NCI-H345 treated with DMSO at 0.1 percent for 48 hours (cell line): Measurements from ENCODE around the gene CTH.
"Not testable (repeated sequence)": the region's sequence is repeated elsewhere in the genome, so short reads cannot be mapped to it uniquely, and the experiment has no call there.

Experiments used
- DNase-seq: peaks from one replicate; lab custom pipeline; 2025; ENCODE audit not compliant: unreplicated experiment; lab: John Stamatoyannopoulos, UW

CTH gene

GRCh38 chr1:70405780-70406416 lies 5.2 kb upstream of the CTH start:
- no peak for DNase-seq

- no peak for DNase-seq
Observed at GRCh38 chr1:70409136-70409535, 1.9 kb upstream of the CTH start.

- no peak for DNase-seq
Observed at GRCh38 chr1:70411360-70411844, 334 bp downstream of the CTH start.

GRCh38 chr1:70415882-70416281 lies 4.8 kb downstream of the CTH start:
- no peak for DNase-seq

- not testable (repeated sequence) for DNase-seq
Observed at GRCh38 chr1:70418973-70419734, 8.1 kb downstream of the CTH start.

DNA sequence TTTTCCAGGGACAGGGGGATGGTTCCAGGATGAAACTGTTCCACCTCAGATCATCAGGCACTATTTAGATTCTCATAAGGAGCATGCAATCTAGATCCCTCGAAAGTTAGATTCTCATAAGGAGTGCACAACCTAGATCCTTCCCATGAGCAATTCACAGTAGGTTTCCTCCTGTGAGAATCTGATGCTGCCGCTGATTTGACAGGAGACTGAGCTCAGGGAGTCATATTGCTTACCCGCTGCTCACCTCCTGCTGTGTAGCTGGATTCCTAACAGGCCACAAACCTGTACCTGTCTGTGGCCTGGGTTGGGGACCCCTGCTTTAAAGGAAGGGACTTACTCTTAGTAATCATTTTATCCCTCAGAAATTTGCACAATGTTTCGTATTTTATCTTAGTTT lies 9.3 kb downstream of the CTH start:
- DNase-seq = no peak

DNA sequence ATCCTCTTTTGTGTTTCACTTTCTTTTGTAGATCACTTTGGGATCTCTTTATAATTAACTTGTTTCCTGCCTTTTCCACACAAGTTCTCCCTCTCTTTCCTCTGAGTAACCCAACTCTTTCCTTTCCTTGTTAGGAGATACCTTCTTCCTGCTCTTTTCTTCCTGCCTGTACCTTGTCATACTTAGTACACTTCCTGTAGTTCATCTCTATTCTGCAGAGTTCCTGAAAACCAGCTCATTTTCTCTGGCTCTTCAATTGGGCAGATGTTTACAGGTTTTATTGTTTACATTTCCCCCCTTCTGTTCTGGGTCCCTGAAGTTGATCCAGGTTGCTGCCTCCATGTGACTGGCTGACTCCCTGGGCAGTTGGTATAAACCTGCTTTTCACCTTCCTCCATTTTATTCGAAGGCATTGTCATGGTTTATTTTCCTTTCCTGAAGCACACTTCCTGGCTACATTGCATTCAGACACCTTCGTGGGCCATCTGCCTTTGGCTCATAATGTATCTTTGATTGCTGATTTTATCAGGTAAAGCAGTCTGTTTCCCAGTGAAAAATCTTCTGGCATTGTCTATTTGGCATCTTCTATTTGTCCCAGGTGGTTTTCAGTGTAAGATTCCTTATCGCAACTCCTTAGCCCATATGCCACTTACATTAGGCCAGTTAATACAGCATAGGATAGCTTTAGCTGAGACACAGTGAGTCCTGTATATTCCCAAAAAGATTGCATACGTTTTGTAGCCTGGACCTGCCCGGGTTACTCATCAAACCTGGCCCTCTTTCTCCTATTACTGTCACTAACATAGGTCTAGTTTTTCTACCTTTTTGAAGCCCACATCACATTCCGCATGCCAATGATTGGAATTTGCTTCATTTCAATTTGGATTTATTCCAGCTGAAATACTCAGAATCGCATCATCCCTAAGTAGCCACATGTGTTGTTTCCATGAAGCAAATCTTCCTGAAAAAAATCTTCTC lies 15.4 kb downstream of the CTH start:
- DNase-seq = no peak

GRCh38 chr1:70427976-70428375 lies 16.9 kb downstream of the CTH start:
- DNase-seq = no peak

DNA sequence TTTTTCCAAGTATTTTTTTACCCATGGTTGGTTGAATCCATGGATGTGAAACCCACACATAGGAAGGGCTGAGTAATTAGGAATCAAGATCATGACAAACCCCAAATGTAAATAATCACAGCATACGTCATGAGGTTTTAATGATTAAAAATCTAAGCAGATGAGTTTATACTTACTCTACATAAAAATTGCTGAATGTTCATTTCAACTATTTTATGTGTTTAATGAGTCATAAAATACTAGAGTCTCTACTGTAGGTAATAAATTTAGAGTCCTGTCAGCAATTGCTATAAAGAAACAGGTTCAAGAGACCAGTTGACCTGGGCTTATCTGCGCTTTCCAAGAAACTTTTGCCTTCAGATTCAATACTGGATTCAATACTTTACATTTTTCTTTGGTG lies 18.2 kb downstream of the CTH start:
- DNase-seq = no peak

DNA sequence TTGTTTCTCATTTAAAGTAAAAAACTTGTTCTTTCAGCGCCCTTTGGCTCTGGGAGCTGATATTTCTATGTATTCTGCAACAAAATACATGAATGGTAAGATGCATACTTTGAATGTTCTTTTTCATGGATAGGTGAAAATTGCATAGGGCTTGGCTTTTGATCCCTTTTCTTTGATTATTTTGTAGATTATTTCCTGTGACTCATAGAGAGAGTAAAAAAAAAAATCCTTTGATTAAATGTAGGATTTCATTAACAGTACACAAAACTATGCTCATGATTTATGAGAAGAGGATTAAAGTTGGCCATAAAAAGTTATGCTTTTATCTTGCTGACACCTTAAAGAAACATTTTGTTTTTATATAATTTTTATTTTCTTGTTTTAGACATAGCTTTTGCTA lies 18.7 kb downstream of the CTH start:
- no peak for DNase-seq

DNA sequence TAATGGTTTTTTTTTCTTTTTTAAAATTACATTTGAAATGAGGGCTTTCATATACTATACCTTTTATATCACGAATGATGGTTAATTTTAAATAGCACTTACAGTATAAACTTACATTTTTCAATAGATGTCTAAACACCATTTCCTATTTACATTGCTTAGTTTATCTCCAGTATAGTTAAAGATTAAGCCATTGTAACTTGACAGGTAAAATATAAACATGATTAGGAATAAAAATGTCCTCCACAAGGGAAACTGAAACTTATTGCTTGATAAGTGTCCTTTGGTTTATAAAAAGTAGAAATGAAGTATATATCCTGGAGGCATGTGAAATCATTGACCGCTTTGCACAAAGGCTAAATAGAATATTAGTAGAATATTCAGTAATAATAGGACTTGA lies 20.2 kb downstream of the CTH start:
- DNase-seq = no peak

GRCh38 chr1:70431874-70432273 lies 20.8 kb downstream of the CTH start:
- no peak for DNase-seq

GRCh38 chr1:70434253-70434859 lies 23.3 kb downstream of the CTH start:
- no peak for DNase-seq

DNA sequence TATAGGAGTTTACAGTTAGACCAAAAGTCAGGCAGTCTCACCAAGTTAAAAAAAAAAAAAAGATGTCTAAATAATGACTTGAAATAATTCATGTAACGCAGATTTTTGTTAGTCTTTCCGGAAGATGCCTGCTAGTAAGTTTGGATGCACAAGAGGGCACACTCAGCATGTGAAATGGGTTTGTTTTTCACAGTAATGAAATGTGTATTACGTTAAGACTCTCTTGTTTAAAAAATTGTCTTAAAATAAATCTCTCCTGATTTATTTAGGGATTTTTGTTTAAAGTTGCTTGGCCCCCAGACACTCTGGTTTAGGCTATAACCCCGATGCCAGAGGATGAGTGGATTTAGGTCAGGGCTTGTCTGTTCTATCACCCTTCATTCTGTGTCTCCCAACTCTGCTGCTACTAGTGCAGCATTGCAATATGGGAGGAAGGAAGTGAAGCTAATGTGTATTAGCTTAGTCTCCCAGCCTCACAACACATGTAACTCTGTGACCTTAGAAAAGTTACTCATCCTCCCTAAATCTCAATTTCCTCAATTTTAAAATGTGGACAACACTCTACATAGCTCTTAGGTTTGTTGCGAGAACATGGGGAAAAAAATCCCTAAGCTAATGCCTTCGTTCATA lies 25.7 kb downstream of the CTH start:
- no peak for DNase-seq

DNA sequence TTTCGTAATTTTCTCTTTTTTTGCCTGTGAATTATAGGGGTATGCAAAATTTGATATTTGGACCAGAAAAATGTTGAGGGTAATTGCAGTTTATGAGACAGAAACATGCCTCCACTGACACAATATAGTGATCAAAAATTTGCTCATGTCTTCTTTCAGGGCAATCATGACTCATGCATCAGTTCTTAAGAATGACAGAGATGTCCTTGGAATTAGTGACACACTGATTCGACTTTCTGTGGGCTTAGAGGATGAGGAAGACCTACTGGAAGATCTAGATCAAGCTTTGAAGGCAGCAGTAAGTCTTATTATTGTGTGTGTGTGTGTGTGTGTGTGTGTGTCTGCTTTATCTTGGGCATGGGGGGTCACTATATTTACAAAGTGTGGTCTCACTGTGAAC lies 27.5 kb downstream of the CTH start:
- DNase-seq = no peak

DNA sequence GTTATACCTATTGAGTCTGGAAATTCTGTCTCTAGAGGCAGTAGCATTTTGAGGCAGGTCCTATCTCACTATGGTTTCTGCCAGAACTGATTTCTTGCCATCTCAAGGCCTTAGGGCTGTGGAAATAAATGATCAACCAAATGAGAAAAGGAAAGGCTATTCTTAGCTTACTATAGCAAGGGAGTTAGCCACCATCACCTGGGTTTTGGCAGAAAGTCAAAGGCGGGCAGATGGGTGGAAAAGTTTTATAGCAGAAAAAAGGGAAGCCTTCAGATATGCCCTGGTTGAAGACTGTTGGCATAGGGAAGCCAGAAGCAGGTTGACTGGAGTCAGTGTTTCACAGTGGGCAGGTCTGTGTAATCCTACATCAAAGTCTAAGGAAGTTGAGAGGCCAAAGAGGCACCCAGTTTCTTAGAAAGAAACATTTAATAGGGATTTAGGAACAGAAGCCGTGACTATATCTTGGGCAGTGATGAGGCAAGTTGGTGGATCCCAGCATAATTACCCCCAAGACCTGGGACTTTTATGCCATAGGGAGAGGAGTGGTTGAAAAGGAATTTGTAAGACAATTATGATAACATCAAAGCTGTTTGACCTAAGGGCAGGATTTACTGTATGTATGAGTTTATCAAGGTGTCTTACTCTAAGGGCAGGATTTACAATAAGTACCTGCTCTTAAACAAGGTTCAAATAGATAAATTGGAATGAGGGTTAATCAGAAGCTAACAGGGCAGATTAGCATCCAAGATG lies 29.7 kb downstream of the CTH start:
- DNase-seq = no peak

DNA sequence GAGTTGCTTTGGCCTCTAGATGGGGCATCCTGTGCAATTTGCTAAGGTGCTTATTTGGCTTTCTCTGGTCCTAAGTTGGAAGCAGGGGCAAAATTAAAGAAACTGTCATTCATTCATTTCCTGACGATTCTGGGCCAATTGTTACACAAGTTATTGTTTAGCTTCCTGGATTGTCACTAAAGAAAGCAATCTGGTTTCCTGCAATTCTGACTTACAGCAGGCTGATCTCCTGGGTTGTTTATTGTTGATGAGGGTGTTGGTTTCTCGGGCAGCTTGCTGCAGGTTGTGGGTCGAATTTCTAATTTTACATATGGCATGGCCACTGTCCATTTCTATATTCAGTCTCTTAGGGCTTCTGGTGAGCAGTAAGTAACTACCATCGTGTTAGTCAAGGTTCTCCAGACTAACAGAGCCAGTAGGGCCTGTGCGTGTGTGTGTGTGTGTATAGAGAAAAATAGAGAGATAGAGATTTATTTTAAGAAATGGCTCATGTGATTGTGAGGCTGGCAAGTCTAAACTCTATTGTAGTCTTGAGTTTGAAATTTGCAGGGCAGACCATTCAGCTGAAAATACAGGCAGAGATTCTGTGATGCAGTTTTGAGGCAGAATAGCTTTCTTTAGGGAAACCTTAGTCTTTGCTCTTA lies 30.4 kb downstream of the CTH start:
- no peak for DNase-seq

DNA sequence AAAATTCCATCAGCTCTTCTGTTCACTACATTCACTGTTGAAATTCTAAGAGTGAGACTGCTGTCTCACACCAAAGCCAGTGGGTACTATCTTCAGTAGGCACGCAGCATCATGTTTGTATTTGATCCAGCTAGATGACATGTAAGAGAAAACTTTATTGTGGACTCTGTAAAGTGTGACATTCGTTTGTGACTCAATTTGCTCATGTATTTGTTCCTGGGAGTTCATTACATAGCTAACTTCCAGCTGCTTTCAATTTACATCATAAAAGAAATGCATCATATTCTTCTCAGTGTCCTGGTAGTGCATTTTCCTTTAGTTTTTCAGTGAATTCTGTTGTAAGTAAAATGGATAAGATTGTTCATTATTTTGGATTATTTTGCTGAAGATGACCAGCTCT lies 31.4 kb downstream of the CTH start:
- no peak for DNase-seq

DNA sequence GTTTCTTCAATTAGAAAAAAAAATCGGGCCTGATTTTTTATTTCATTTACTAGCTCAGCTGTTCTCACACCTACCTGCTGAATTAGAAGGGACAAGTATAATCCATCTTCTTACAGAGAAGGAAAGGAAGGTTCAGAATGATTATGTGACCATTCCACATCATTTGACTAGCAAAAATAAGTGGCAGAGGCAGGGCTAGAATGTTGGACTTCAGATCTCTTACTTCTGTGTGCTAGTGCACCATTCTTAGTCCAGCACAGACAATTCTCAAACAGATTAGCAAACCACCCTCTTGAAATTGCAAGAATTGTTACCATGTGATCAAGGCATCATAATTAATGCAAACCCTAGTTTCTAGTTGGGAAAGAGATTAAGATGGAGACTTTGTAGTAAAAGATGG lies 32.7 kb downstream of the CTH start:
- DNase-seq = no peak
